Fibroblast of skin of left quadriceps (primary cell): Measurements from ENCODE around the gene PDPR.
A peak's percentile ranks its signal among the peaks of the same experiment; 100 is the strongest.
"Not testable (repeated sequence)": the region's sequence is repeated elsewhere in the genome, so short reads cannot be mapped to it uniquely, and the experiment has no call there.

Experiments
- DNase-seq, 2 experiments: peaks; one replicate each; pipeline ENCODE4 v3.0.0-alpha.2; 2013; ENCODE audit warnings: low read depth in 2 of 2

PDPR gene

GRCh38 chr16:70161350-70161749 lies 47.2 kb downstream of the PDPR start:
- DNase-seq = no peak

- peak; percentile 7 to 8 for DNase-seq
These were observed 47.9 kb downstream of the PDPR start for GRCh38 chr16:70162041-70162451.

GRCh38 chr16:70163596-70163995 lies 49.5 kb downstream of the PDPR start:
- no peak for DNase-seq

GRCh38 chr16:70166688-70167087 lies 52.6 kb downstream of the PDPR start:
- DNase-seq = not testable (repeated sequence)

- not testable (repeated sequence) for DNase-seq
These were observed 59.2 kb downstream of the PDPR start, which contains the start of gene CLEC18C for GRCh38 chr16:70173212-70173837. Gene CLEC18C, plus strand, starts transcription at chr16:70173787. Its CDS starts 492 bp downstream, at chr16:70174279.

- not testable (repeated sequence) for DNase-seq
These were observed 59.8 kb downstream of the PDPR start for GRCh38 chr16:70173916-70174315.

- DNase-seq = not testable (repeated sequence)
These were observed 60.3 kb downstream of the PDPR start for GRCh38 chr16:70174387-70174932.

GRCh38 chr16:70187858-70188607 lies 73.9 kb downstream of the PDPR start:
- DNase-seq = not testable (repeated sequence)

- not testable (repeated sequence) for DNase-seq
These were observed 74.4 kb downstream of the PDPR start for GRCh38 chr16:70188608-70188915.

- not testable (repeated sequence) for DNase-seq
These were observed 76.4 kb downstream of the PDPR start for GRCh38 chr16:70190574-70190973.

- not testable (repeated sequence) for DNase-seq
These were observed 82.7 kb downstream of the PDPR start for GRCh38 chr16:70196683-70197300.

GRCh38 chr16:70197611-70198010 lies 83.5 kb downstream of the PDPR start:
- DNase-seq = not testable (repeated sequence)

GRCh38 chr16:70198230-70198629 lies 84.1 kb downstream of the PDPR start:
- DNase-seq = not testable (repeated sequence)

GRCh38 chr16:70198666-70199065 lies 84.5 kb downstream of the PDPR start:
- DNase-seq = peak in 1 of 2 experiments; percentile 1

- not testable (repeated sequence) for DNase-seq
These were observed 85.0 kb downstream of the PDPR start for GRCh38 chr16:70199170-70199569.

GRCh38 chr16:70200063-70200462 lies 85.9 kb downstream of the PDPR start:
- not testable (repeated sequence) for DNase-seq

GRCh38 chr16:70203508-70203907 lies 89.4 kb downstream of the PDPR start:
- not testable (repeated sequence) for DNase-seq

GRCh38 chr16:70204010-70204409 lies 89.9 kb downstream of the PDPR start:
- not testable (repeated sequence) for DNase-seq

GRCh38 chr16:70204668-70205405 lies 90.7 kb downstream of the PDPR start:
- not testable (repeated sequence) for DNase-seq

GRCh38 chr16:70206382-70206781 lies 92.2 kb downstream of the PDPR start:
- not testable (repeated sequence) for DNase-seq
